Measurements from ENCODE around the gene AHDC1. TPM values are rescaled to one million over a fixed set of nuclear protein-coding genes. Genes with fewer than 3 reads are reported as not detected.

AHDC1 gene
- total and polyA plus RNA-seq, 2 of the 13 experiments (the other 11 are each of a cell fraction or from before 2014, with no cell fraction given), result 1.0 to 2.7 TPM

DNA sequence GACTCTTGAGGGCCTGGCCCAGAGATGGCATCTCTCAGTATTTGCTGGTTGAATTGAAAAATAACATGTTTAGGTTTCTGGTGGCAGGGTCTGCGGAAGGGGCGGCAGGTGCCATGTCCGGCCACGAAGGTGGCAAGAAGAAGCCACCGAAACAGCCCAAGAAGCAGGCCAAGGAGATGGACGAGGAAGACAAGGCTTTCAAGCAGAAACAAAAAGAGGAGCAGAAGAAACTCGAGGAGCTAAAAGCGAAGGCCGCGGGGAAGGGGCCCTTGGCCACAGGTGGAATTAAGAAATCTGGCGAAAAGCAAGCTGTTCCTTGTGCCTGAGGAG is 45.3 kb upstream of the AHDC1 start:
- H3K27ac ChIP-seq (ENCODE audit: extremely low read length, insufficient read depth, low read length), result no peak overlapping the region
- no peak for FAIRE-seq
- H3K4me2 ChIP-seq (ENCODE audit: low read depth, low read length), result no peak overlapping the region
- no peak for DNase-seq (ENCODE audit: low spot score)
- TF ChIP-seq GATA4 (IDR thresholded peaks at IDR 0.05; ENCODE audit: borderline replicate concordance, low read depth) (no peak), ZNF615 (CRISPR knock-in tag; IDR thresholded peaks at IDR 0.05; ENCODE audit: borderline replicate concordance) (no peak), POGK (CRISPR knock-in tag; conservative IDR thresholded peaks at IDR 0.05) (no peak), ZNF335 (CRISPR knock-in tag; IDR thresholded peaks at IDR 0.05) (no peak), ZNF225 (CRISPR knock-in tag; IDR thresholded peaks at IDR 0.05) (no peak), ZKSCAN8 (CRISPR knock-in tag; IDR thresholded peaks at IDR 0.05; ENCODE audit: borderline replicate concordance) (no peak), TBX3 (IDR thresholded peaks at IDR 0.05; ENCODE audit: borderline replicate concordance) (no peak), DNMT1 (CRISPR knock-in tag; IDR thresholded peaks at IDR 0.05) (no peak), XRCC5 (optimal IDR thresholded peaks at IDR 0.05; ENCODE audit: low read length) (no peak), ZBTB21 (CRISPR knock-in tag; IDR thresholded peaks at IDR 0.05) (no peak), ZKSCAN5 (CRISPR knock-in tag; IDR thresholded peaks at IDR 0.05) (no peak)
- TF ChIP-seq, protein P1, sequence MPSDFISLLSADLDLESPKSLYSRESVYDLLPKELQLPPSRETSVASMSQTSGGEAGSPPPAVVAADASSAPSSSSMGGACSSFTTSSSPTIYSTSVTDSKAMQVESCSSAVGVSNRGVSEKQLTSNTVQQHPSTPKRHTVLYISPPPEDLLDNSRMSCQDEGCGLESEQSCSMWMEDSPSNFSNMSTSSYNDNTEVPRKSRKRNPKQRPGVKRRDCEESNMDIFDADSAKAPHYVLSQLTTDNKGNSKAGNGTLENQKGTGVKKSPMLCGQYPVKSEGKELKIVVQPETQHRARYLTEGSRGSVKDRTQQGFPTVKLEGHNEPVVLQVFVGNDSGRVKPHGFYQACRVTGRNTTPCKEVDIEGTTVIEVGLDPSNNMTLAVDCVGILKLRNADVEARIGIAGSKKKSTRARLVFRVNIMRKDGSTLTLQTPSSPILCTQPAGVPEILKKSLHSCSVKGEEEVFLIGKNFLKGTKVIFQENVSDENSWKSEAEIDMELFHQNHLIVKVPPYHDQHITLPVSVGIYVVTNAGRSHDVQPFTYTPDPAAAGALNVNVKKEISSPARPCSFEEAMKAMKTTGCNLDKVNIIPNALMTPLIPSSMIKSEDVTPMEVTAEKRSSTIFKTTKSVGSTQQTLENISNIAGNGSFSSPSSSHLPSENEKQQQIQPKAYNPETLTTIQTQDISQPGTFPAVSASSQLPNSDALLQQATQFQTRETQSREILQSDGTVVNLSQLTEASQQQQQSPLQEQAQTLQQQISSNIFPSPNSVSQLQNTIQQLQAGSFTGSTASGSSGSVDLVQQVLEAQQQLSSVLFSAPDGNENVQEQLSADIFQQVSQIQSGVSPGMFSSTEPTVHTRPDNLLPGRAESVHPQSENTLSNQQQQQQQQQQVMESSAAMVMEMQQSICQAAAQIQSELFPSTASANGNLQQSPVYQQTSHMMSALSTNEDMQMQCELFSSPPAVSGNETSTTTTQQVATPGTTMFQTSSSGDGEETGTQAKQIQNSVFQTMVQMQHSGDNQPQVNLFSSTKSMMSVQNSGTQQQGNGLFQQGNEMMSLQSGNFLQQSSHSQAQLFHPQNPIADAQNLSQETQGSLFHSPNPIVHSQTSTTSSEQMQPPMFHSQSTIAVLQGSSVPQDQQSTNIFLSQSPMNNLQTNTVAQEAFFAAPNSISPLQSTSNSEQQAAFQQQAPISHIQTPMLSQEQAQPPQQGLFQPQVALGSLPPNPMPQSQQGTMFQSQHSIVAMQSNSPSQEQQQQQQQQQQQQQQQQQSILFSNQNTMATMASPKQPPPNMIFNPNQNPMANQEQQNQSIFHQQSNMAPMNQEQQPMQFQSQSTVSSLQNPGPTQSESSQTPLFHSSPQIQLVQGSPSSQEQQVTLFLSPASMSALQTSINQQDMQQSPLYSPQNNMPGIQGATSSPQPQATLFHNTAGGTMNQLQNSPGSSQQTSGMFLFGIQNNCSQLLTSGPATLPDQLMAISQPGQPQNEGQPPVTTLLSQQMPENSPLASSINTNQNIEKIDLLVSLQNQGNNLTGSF (CRISPR knock-in tag; IDR thresholded peaks at IDR 0.05), result no peak
- H3K27me3 ChIP-seq (ENCODE audit: control insufficient read depth in 1 of 2, insufficient read depth in 2 of 2, low read length in 2 of 2), result peaks cover 1 to 10% of the 10 kb centered on the region in 2 experiments; a peak in 1 of 5 replicates
- intact Hi-C loops (cut with micrococcal nuclease; ENCODE audit: unreplicated experiment), result no loop called here
- WGBS (ENCODE audit: low lambda C conversion rate), result 67% methylated on average over 11 of the region's 11 CpGs
- peaks cover 15% of the 10 kb centered on the region for H3K4me1 ChIP-seq (ENCODE audit: insufficient read depth, low read length)
- ChIA-PET POLR2A (no interaction called here), CTCF (ENCODE audit: low intra/inter-chr PET ratio, low total read pairs) (no interaction called here)
- H2AFZ ChIP-seq (ENCODE audit: low read length), result no peak overlapping the region
- H3K9ac ChIP-seq (ENCODE audit: insufficient read depth, low read depth, low read length), result no peak overlapping the region
- H4K20me1 ChIP-seq (ENCODE audit: insufficient read depth, low read length), result no peaks in the 10 kb centered on the region
- ATAC-seq, result no peak
- no peaks in the 10 kb centered on the region for H3K9me3 ChIP-seq (ENCODE audit: low read length)
- H3K79me2 ChIP-seq (ENCODE audit: insufficient read depth, low read length), result no peaks in the 10 kb centered on the region
- H3K4me3 ChIP-seq (replicated peaks in 1 of 3; ENCODE audit: insufficient read depth in 1 of 3, low read depth in 2 of 3, low read length in 3 of 3), result no peak overlapping the region
- in situ Hi-C loops (cut with HindIII; ENCODE audit: extremely low pct_ligation_motif_present, low pct_unique_long_range_greater_than_20kb), result no loop called here
- BruUV-seq (replicated peaks), result no TSS peak
- no peaks in the 10 kb centered on the region for H3K36me3 ChIP-seq (replicated peaks in 1 of 2; ENCODE audit: control insufficient read depth in 1 of 2, insufficient read depth in 2 of 2, low read length in 2 of 2)

Data from HepG2 (cell line).